Right lobe of liver (tissue), 4 donors: ENCODE data around the gene TAS2R40.

Experiments used
- CTCF ChIP-seq, 4 donors: fragments of 200-600 bp in 3 of 4; fragments of 450-650 bp in 1 of 4; IDR thresholded peaks; one replicate each; pipeline versions ENCODE4 v1.5.1 to v1.8.0; 2016 to 2022; ENCODE audit warnings: antibody characterized with exemption in 4 of 4, mild to moderate bottlenecking in 2 of 4
- POLR2A ChIP-seq: fragments of 450-650 bp; IDR thresholded peaks from one replicate; pipeline ENCODE4 v1.6.1; 2017; ENCODE audit warnings: antibody characterized with exemption, mild to moderate bottlenecking
- donor health status: DM: no; HTN: no; CAD: no.
- donor health status: DM: no; HTN: no; CAD: no.
- donor health status: DM: no; HTN: yes; CAD: no.

- no peak for TF ChIP-seq POLR2A
- no peak for TF ChIP-seq CTCF (IDR thresholded peaks at IDR 0.05)
Observed at GRCh38 chr7:143223784-143224183, 1.9 kb downstream of the TAS2R40 start.
